Measurements from ENCODE around the gene CHN1. TPM values are rescaled to one million over a fixed set of nuclear protein-coding genes. Genes with fewer than 3 reads are reported as not detected.

The CHN1 gene
- total RNA-seq, result 58.7 and 61.0 TPM in 2 replicates
- long read RNA-seq, transcript CHN1-205 (13 exons, 2,447 nt), result major isoform, 6 of 28 reads
- long read RNA-seq, partial matches to known transcripts, result 4 of 28 reads
- long read RNA-seq, other reads (novel, unspliced or antisense), result 16 of 28 reads

- Mint-ChIP-seq H3K27ac (ENCODE audit: unreplicated experiment) (peak within 1 kb of the TSS; percentile 99), H3K36me3 (ENCODE audit: low read depth) (no peaks in the 10 kb centered on the region), H3K4me1 (peaks cover 52% of the 10 kb centered on the region), H3K4me3 (peak within 1 kb of the TSS; percentile 98), H3K27me3 (ENCODE audit: low read depth) (peaks cover 14% of the 10 kb centered on the region), H3K9me3 (no peaks in the 10 kb centered on the region)
- peak; percentile 33 for TF ChIP-seq CTCF (conservative IDR thresholded peaks at IDR 0.05)
- peak; percentile 88 for DNase-seq (ENCODE audit: low read depth, low spot score)
Observed at GRCh38 chr2:175004980-175005732, at the start of gene CHN1. CHN1 (minus strand) TSS chr2:175005381; CDS start chr2:175004912, 469 bp downstream.

- no peak overlapping the region for H3K27ac Mint-ChIP-seq (ENCODE audit: unreplicated experiment)
Observed at GRCh38 chr2:175054340-175054739, 49.2 kb upstream of the CHN1 start.

GRCh38 chr2:175049661-175050060 lies 44.5 kb upstream of the CHN1 start:
- H3K27me3 Mint-ChIP-seq (ENCODE audit: low read depth), result no peaks in the 10 kb centered on the region
- peaks cover 3% of the 10 kb centered on the region for H3K9me3 Mint-ChIP-seq
- H3K36me3 Mint-ChIP-seq (ENCODE audit: low read depth), result peaks cover 6% of the 10 kb centered on the region
- no peak for TF ChIP-seq CTCF (conservative IDR thresholded peaks at IDR 0.05)
- H3K4me1 Mint-ChIP-seq, result no peaks in the 10 kb centered on the region
- no peak overlapping the region for H3K4me3 Mint-ChIP-seq
- no peak overlapping the region for H3K27ac Mint-ChIP-seq (ENCODE audit: unreplicated experiment)
- no peak for DNase-seq (ENCODE audit: low read depth, low spot score)

More at GRCh38 chr2:175054340-175054739, 49.2 kb upstream of the CHN1 start:
- Mint-ChIP-seq H3K4me3 (no peak overlapping the region), H3K27me3 (ENCODE audit: low read depth) (no peaks in the 10 kb centered on the region), H3K36me3 (ENCODE audit: low read depth) (peaks cover 12% of the 10 kb centered on the region), H3K9me3 (peaks cover 3% of the 10 kb centered on the region), H3K4me1 (no peaks in the 10 kb centered on the region)
- no peak for DNase-seq (ENCODE audit: low read depth, low spot score)
- no peak for TF ChIP-seq CTCF (conservative IDR thresholded peaks at IDR 0.05)

GRCh38 chr2:175048275-175048674 lies 43.1 kb upstream of the CHN1 start:
- Mint-ChIP-seq H3K36me3 (ENCODE audit: low read depth) (peaks cover 6% of the 10 kb centered on the region), H3K4me1 (no peaks in the 10 kb centered on the region), H3K4me3 (no peak overlapping the region), H3K27ac (ENCODE audit: unreplicated experiment) (no peak overlapping the region), H3K27me3 (ENCODE audit: low read depth) (no peaks in the 10 kb centered on the region), H3K9me3 (peaks cover 3% of the 10 kb centered on the region)
- TF ChIP-seq CTCF (conservative IDR thresholded peaks at IDR 0.05), result no peak
- no peak for DNase-seq (ENCODE audit: low read depth, low spot score)

GRCh38 chr2:175039490-175039889 lies 34.3 kb upstream of the CHN1 start:
- TF ChIP-seq CTCF (conservative IDR thresholded peaks at IDR 0.05), result no peak
- H3K4me3 Mint-ChIP-seq, result no peak overlapping the region
- no peaks in the 10 kb centered on the region for H3K36me3 Mint-ChIP-seq (ENCODE audit: low read depth)
- H3K4me1 Mint-ChIP-seq, result peaks cover 12% of the 10 kb centered on the region
- H3K27ac Mint-ChIP-seq (ENCODE audit: unreplicated experiment), result no peak overlapping the region
- DNase-seq (ENCODE audit: low read depth, low spot score), result no peak
- H3K9me3 Mint-ChIP-seq, result peaks cover 3% of the 10 kb centered on the region
- no peaks in the 10 kb centered on the region for H3K27me3 Mint-ChIP-seq (ENCODE audit: low read depth)

Measured in neural crest cell (in vitro differentiated cells).